GM12864 (cell line): Measurements from ENCODE around the gene RSPO1.
A peak's percentile ranks its signal among the peaks of the same experiment; 100 is the strongest.
"Not testable (repeated sequence)": the region's sequence is repeated elsewhere in the genome, so short reads cannot be mapped to it uniquely, and the experiment has no call there.

ENCODE experiments used
- DNase-seq: peaks from one replicate; pipeline ENCODE4 v3.0.0-alpha.2; 2011; ENCODE audit warnings: low read depth
- H3K4me3 ChIP-seq: 2 replicates; pipeline ENCODE4 v1.5.1; 2011; ENCODE audit warnings: mild to moderate bottlenecking, low read depth, low read length, control low read depth
- TF ChIP-seq, protein P1 (sequence below): IDR thresholded peaks from 2 replicates; pipeline ENCODE4 v1.5.1; 2011; ENCODE audit warnings: low read depth, mild to moderate bottlenecking, moderate library complexity, low read length, control low read depth, inconsistent platforms; ENCODE audit errors: missing control alignments

Gene RSPO1, protein sequence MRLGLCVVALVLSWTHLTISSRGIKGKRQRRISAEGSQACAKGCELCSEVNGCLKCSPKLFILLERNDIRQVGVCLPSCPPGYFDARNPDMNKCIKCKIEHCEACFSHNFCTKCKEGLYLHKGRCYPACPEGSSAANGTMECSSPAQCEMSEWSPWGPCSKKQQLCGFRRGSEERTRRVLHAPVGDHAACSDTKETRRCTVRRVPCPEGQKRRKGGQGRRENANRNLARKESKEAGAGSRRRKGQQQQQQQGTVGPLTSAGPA

DNA sequence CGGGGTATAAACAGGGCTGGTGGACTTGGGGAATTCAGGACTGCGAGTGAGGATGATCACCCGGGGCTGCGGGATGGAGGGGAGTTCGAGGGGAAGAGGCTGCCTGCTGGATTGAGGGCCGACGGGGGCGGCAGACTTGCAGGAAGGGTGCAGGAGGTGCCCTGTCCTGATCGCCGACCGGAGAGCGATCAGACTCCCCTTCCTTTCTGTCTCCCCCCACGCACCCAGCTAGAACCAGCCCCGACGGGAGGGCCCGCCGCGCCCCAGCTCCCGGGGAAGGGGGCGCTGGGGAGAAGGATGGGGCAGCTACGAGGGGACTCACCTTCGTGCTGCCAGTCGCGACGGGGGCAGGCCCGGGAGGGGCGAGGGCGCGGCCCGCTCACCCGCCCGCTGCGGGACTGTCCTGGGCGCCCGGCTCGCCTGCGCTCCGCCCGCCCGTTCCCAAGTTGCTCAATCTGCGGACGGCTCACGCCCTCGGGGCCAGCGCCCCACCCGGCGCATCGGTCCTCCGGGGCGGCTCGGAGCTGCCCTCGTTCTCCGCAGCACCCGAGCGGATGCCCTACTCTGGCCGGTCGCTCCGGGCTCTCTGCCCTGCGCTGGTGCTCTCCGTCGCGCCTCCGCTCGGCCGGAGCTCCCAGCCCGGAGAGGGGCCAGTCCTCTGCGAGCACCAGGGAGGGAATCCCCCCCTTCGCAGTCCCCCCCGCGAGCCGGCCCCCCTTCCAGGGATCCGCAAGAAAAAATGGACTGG, at the start of gene RSPO1:
TSS of gene RSPO1 (minus strand) at position 649 of the 748 bp plus-strand sequence. CDS start 5,231 bp downstream, outside the sequence.
- no peak for DNase-seq
- TF ChIP-seq, protein P1, sequence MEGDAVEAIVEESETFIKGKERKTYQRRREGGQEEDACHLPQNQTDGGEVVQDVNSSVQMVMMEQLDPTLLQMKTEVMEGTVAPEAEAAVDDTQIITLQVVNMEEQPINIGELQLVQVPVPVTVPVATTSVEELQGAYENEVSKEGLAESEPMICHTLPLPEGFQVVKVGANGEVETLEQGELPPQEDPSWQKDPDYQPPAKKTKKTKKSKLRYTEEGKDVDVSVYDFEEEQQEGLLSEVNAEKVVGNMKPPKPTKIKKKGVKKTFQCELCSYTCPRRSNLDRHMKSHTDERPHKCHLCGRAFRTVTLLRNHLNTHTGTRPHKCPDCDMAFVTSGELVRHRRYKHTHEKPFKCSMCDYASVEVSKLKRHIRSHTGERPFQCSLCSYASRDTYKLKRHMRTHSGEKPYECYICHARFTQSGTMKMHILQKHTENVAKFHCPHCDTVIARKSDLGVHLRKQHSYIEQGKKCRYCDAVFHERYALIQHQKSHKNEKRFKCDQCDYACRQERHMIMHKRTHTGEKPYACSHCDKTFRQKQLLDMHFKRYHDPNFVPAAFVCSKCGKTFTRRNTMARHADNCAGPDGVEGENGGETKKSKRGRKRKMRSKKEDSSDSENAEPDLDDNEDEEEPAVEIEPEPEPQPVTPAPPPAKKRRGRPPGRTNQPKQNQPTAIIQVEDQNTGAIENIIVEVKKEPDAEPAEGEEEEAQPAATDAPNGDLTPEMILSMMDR: no peak
- H3K4me3 ChIP-seq: no peak within 1 kb of the TSS

DNA sequence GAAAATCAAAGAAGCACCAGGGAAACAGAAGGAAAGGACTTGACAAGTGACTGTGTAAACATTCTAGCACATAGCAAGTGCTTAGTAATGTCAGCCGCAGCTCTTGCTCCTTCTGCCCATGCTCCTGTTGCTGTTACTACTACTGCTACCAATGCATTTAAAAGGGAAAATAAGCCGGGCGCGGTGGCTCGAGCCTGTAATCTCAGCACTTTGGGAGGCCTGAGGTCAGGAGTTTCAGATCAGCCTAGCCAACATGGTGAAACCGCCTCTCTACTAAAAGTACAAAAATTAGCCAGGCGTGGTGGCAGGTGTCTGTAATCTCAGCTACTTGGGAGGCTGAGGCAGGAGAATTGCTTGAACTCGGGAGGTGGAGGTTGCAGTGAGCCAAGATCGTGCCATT, 49.5 kb upstream of the RSPO1 start:
- H3K4me3 ChIP-seq, DNase-seq: not testable (repeated sequence)

DNA sequence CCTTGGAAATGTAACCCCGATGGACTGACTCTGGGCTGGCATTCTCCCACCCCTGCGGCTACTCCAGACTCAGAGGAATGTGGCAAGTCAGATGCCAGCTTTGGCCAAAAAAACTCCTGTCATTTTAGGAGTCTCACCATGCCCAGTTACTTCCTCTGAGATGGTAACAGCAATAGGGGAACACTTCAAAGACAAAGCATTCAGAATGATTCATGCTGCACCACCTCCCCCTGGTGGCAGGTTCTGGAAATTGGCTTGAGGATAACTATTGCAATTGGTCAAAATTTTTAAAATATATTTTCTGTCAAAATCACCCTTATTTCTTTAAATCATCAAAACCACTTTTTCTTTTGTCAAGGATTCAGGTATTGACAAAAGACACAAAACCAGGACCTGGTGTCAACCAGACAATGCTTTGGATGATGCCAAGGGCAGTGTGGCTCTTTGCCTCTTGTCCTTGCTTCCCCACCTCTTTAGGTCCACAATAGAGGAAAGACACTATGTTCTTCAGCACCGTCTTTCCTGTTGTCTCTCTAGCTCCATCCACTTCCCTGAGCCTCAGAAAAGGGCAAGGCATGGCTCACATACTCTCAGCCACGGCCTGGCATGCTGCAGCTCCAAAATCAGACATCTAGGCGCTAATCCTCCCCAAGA, 47.8 kb upstream of the RSPO1 start:
- TF ChIP-seq, protein P1: peak; percentile 76
- H3K4me3 ChIP-seq: no peak overlapping the region
- DNase-seq: no peak

DNA sequence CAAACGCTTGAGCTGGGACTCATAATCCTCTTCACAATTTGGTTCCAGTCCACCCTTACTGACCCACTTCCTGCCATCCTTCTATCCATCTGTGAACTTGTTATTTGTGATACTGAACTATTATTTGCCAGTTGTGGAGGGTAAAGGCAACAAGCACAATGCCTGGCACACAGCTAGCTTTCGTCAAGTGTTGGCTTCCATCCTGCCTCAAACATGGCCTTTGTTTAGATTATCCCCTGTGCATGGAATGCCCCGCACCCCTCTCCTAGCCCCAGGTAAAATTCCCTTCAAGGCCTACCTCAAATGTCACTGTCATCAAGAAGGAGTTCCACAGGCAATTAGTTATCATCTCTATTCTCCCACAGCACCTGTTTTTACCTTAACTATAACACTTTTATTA, 46.2 kb upstream of the RSPO1 start:
- no peak overlapping the region for H3K4me3 ChIP-seq
- DNase-seq: no peak
- TF ChIP-seq, protein P1: no peak

DNA sequence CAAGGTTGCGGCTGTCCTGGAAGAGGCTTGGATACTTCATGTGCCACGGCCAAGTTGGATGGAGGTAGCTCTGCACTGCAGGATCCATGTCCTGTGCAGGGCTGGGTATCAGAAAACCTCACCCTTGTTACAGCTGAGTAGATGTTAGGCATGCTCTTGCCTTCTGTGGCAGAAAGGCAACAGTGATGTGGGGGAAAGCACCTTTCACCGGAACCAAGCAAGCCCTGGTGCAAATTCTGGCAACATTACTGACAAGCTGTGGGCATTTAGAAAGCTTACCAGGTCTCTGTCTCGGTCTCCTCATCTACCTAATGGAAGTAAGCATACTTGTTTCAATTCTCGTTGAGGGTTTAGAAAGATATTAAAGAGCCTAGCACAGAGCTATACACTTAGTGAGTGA, 43.1 kb upstream of the RSPO1 start:
- no peak for DNase-seq
- TF ChIP-seq, protein P1: no peak
- H3K4me3 ChIP-seq: no peak overlapping the region

DNA sequence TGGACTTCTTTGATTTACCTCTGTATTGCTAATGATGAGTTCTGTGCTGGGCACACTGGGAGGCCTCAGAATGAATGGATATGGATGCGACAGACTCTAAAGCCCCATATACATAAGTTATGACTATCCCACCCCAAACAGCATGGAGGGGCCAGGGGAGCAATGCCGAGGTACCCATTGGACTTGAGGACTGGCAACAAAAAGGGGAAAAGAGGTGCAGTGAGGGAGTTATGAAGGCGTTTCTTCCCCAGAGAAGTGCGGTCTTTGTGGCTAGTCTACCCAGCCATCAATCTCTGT, 42.4 kb upstream of the RSPO1 start:
- no peak overlapping the region for H3K4me3 ChIP-seq
- DNase-seq: no peak
- TF ChIP-seq, protein P1: no peak

DNA sequence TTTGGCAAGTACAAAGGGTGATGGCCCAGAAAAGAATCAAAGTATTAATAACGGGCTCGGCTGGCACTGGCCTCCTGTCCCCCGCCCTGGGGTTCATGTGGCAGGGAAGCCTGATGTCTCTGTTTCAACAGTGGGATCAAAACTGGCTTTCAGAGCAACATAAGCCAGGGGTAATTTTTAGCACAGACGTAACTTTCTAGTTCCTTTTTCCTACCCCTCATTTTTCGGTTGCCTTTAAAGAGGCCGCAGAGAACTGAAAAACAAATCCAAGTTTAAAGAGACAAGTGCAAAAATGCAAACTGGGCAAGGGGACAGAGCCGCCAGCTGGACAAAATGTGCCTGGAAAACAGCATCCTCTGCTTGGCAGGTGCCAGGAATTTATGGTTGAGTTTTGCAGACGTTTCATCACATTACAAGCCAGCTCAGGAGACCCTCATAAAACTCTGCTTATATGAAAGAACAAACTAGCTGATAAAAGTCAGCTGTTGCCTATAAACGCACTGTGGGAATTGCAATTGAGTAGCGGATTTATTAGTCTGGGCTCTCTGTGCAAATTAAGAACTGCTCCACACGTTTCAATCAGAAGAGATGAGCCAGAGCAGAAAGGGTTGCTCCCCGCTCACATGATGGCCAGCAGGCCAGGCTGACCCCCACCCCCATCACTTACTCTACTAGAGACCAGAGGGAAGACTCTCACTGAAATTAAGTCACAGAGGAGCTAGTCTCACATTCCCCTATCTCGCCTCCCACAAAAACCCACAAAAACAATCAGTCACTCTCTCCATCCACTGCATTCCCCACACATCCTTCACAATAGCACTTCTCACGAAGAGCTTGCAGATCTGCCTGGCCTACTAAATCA, 41.8 kb upstream of the RSPO1 start:
- TF ChIP-seq, protein P1: no peak
- DNase-seq: peak; percentile 61
- peak overlapping the region; percentile 10; the same call in 1 of the 2 replicates for H3K4me3 ChIP-seq
